ENCODE results near the gene TCF21.

TCF21 gene

DNA sequence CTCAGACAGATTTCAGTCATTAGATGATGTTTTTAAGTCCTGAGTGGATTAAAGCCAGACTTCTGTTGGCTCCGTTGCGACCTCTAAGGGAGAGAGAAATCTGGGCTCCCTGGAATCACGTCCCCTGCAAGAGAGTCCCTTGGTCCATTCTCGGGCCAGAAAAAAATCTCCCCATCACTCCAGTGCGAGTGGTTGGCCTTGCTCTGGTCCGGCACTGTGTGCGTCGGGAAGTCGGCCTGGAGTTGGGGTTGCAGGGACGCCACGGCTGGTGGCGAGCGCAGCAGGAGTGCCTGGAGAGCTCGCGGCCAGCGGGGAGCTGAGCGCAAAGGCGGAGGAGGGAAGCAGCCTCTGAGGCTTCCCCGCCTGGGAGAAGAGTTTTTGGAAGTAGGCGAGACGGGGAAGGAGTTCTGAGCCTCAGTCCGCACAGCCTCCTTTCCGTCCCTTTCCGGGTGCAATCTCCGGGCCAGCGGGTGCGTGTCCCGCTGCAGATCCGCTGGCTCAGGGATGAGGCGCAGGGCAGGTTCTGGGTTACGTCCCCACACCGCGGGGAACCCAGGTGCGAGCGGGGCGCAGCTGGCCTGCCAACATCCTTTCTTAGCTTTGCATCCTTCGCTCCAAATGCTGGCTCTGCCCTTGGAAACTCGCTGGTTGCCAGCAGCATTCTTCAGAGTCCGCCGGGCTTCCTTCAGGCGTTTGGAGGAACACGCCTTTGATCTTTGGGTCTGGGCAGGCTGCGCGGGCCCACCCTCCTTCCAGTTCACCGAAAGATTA lies 6.8 kb downstream of the TCF21 start:
- TF ChIP-seq CTCF (IDR thresholded peaks at IDR 0.05), result no peak

- TF ChIP-seq CTCF (IDR thresholded peaks at IDR 0.05), result no peak
Measured at GRCh38 chr6:133896344-133896721, 7.4 kb downstream of the TCF21 start.

GRCh38 chr6:133898263-133898662 lies 9.3 kb downstream of the TCF21 start:
- no peak for TF ChIP-seq CTCF (IDR thresholded peaks at IDR 0.05)

DNA sequence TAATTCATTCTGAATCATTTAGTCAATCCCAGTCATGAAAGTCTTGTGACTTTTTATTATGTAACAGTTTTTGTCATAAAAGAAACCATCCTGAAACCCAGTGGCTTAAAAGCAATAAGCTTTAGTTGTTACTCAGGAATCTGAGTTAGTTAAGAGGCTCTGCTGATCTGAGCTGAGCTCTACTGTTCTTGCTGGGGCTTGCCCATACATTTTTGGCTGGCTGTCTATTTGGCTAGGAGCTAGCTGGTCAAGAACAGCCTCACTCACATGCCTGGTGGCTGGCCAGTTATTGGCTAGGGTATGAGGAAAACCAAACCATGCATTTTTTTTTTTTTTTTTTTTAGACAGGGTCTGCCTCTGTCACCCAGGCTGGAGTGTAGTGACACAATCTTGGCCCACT lies 10.6 kb downstream of the TCF21 start:
- no peak for TF ChIP-seq CTCF (IDR thresholded peaks at IDR 0.05)

DNA sequence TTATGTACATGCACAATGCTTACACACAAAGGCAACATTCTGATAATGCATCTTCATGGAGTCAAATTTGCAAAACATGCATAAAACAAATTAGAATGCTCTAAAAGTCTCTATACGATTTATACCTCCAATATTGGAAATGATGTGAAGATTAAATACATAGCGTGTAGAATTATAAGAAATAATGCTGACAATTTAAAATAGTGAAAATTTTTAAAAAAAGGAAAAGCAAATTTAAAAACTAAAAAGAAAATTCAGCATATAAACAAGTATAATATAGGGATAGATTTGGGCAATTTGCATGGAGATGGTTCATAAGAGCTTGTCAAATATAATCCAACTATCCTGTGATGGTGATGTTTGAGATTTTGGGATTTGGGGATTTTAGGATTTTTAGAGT lies 14.9 kb downstream of the TCF21 start:
- TF ChIP-seq CTCF (IDR thresholded peaks at IDR 0.05), result no peak

GRCh38 chr6:133906050-133906449 lies 17.1 kb downstream of the TCF21 start:
- no peak for TF ChIP-seq CTCF (IDR thresholded peaks at IDR 0.05)

GRCh38 chr6:133916650-133917151 lies 27.8 kb downstream of the TCF21 start:
- TF ChIP-seq CTCF (IDR thresholded peaks at IDR 0.05), result peak; percentile 94

All from LNCAP (cell line).